Measurements from ENCODE around the gene COL5A2.

- TF ChIP-seq POLR2A (IDR thresholded peaks at IDR 0.05): no peak
- TF ChIP-seq CTCF (IDR thresholded peaks at IDR 0.05): no peak
These were observed 23.8 kb downstream of the COL5A2 start for GRCh38 chr2:189155795-189156194.

Measured in adrenal gland (tissue), 5 donors.